ENCODE measurements around the gene TOPAZ1.

GRCh38 chr3:44342176-44342790 lies 100.6 kb downstream of the TOPAZ1 start:
- TF ChIP-seq POLR2AphosphoS5 (IDR thresholded peaks at IDR 0.05; ENCODE audit: borderline replicate concordance, low read depth, low read length) (no peak), EZH2 (IDR thresholded peaks at IDR 0.05) (no peak), FOXP2 (optimal IDR thresholded peaks at IDR 0.05; ENCODE audit: control extremely low read depth, extremely low read length, insufficient read depth) (no peak)

All from SK-N-MC (cell line).